ENCODE data around the gene LCN12. TPM values are rescaled to one million over a fixed set of nuclear protein-coding genes. Genes with fewer than 3 reads are reported as not detected.

LCN12 gene
- total RNA-seq, 1 donor from 2014 or later, result 3.6 TPM

- ATAC-seq, result no peak
- peak; percentile 40 for DNase-seq
- intact Hi-C loops (cut with micrococcal nuclease), result no loop called here
Measured at GRCh38 chr9:136980669-136981478, 28.8 kb downstream of the LCN12 start.

DNA sequence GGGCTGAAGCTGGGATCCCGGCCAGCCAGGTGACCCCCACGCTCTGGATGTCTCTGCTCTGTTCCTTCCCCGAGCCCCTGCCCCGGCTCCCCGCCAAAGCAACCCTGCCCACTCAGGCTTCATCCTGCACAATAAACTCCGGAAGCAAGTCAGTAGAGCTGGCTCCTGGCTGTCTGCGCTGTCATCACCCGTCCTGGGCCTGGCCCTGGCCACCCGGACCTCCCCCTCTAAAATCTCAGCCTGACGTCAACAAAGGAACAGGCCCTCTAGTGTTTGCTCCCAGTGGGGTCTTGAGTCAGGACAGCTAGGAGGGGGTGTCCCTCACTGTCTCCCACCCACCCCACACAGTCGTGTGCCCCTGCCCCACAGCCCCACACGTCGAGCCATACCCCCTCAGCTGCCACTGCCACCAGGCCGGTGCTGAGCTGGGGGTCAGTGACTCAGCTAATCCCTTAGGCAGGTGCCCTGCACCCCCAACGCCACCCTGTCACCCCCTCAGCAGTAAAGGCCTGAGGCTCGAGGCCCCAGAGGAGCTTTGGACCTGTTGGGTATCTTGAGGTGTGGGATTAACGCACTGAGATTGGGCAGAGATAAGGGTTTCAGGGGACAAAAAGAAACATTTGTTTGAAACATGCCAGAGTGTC lies 29.6 kb downstream of the LCN12 start:
- intact Hi-C loops (cut with micrococcal nuclease), result no loop called here
- DNase-seq (peak; percentile 77), ATAC-seq (peak; percentile 13)

DNA sequence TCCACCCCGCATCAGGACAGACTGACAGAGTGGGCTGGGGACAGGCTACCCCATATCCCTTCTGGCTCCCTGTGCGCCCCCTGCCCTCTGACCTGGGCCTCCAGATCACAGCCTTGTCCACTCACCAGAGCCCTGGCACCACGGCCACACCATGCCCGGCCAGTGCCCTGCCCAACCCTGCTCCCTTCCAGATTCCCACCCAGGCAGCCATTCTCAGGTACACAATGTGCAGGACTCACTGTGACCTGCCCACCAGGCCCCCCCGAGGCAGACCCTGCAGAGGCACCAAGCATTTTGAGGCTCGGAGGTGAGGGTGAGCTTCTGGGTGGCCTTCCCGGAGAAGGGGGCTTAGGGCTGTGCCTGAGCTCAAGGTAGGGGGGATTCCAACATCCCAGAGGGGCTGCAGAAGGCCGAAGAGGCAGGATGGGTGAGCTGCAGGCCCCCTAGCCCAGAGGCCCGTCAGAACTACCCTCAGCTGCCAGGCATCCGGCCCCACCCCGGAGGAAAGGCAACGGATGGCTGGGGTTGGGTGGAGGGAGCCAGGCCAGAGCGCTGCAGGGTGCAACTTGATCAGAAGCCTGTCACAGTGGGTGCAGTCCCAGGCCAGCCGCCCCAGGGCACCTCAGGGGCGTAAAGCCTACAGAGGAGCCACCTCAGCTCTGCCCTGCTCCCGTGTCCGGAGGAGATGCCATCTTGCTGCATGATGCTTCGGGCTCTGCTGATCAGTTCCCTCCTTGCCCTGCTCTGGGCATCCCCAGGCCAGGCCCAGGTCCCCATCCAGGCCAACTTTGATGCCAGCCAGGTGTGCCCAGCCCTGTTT lies 30.4 kb downstream of the LCN12 start, which contains the start of gene LCNL1:
Gene LCNL1 (plus strand): TSS at position 762 of the 820 bp plus-strand sequence. CDS start 594 bp downstream, outside the sequence.
- peak; percentile 60 for DNase-seq
- intact Hi-C loops (cut with micrococcal nuclease), result no loop called here
- ATAC-seq, result peak; percentile 1

GRCh38 chr9:136983167-136983566 lies 31.1 kb downstream of the LCN12 start:
- intact Hi-C loops (cut with micrococcal nuclease), result no loop called here
- no peak for ATAC-seq
- DNase-seq, result peak; percentile 42

GRCh38 chr9:136983656-136984314 lies 31.7 kb downstream of the LCN12 start:
- ATAC-seq (no peak), DNase-seq (peak; percentile 27)
- intact Hi-C loops (cut with micrococcal nuclease), result no loop called here

- intact Hi-C loops (cut with micrococcal nuclease), result no loop called here
- peak; percentile 33 for DNase-seq
- no peak for ATAC-seq
Measured at GRCh38 chr9:136984464-136985026, 32.5 kb downstream of the LCN12 start.

DNA sequence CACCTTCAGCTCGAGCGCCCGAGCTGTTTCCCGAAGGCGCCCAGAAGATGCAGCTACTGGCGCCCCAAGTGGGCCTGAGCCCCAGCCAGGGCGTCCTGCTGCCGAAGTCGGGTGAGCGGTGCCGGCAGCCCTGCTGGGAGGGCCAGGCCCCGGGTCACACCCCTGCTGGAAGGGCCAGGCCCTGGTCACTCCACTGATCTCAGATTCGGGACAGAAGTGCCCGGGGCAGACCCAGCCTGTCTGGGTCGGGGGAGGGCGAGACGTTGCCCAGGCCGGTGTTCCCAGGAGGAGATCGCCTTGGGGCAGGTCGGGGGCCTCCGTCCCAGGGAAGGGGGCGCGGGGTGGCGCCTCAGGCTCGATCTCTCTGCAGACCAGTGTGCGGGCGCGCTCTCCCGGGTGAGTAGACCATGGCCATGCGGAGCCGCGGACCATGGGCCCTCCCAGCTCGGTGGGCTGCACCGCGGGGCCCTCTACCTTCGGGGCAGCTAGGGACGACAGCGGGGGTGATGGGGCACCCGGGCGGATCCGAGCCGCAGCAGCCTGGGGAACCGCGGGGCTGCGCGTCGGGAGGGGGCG lies 33.0 kb downstream of the LCN12 start:
- DNase-seq (peak; percentile 39), ATAC-seq (no peak)
- intact Hi-C loops (cut with micrococcal nuclease), result no loop called here

GRCh38 chr9:136985853-136986252 lies 33.8 kb downstream of the LCN12 start:
- intact Hi-C loops (cut with micrococcal nuclease), result no loop called here
- peak; percentile 37 for DNase-seq
- no peak for ATAC-seq

GRCh38 chr9:136988872-136989271 lies 36.8 kb downstream of the LCN12 start:
- intact Hi-C loops (cut with micrococcal nuclease), result no loop called here
- no peak for DNase-seq
- ATAC-seq, result no peak

DNA sequence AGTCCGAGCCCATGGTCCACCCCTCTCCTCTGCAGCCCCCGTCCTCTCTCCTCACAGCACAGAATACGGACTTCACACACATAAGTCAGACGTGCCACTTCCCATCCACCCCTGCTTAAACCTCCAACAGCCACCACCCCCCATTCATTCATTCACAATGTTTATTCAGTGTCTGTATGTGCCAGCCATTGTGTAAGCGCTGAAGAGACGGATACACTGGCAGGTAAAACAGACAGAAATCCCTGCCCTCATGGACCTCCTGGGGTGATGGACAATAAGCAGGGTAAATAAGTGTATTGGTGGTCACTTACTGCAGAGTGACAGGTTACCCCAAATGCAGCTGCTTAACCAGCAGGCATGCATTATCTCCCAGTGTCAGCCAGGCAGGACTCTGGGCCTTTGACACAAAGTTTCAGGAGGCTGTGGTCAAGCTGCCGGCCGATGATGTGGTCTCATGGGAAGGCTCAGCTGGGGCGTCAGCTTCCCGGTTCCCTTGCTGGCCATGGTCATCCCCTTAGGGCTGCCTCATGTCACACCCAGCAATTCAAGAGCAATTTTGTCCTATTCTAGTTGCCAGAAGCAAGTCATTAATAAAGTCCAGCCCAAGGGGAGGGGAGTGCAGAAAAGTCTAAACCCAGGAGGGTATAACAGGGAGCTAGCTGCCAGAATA lies 38.3 kb downstream of the LCN12 start:
- intact Hi-C loops (cut with micrococcal nuclease), result no loop called here
- ATAC-seq (no peak), DNase-seq (no peak)

GRCh38 chr9:136991993-136992818 lies 40.1 kb downstream of the LCN12 start, which contains the start of gene PAXX:
TSS of gene PAXX (plus strand) at chr9:136992422. CDS start at chr9:136992444, 22 bp downstream.
- ATAC-seq, result peak; percentile 94
- intact Hi-C loops (cut with micrococcal nuclease), result no loop called here
- peak; percentile 96 for DNase-seq

DNA sequence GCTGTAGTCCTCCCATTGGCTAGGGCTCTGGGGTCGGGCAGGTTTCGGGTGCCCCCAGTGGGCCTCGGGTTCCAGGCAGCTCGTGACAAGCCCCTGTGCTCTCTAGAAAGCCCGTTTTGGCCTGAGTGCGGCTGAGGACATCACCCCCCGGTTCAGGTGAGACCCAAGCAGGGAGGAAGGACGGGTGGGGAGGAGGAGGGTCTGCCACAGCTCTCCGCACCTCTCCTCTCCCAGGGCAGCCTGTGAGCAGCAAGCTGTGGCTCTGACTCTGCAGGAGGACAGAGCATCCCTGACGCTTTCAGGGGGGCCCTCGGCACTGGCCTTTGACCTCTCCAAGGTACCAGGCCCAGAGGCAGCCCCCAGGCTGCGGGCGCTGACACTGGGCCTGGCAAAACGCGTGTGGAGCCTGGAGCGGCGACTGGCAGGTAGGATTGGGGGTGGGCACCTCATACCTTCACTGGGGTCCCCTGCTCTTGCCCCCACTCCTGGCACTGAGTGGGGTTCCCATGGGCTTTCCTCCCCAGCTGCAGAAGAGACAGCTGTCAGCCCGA lies 40.8 kb downstream of the LCN12 start:
- ATAC-seq (no peak), DNase-seq (no peak)
- intact Hi-C loops (cut with micrococcal nuclease), result no loop called here

GRCh38 chr9:136994180-136994887 lies 42.3 kb downstream of the LCN12 start:
- ATAC-seq, result no peak
- intact Hi-C loops (cut with micrococcal nuclease), result no loop called here
- no peak for DNase-seq

GRCh38 chr9:136994888-136995230 lies 42.8 kb downstream of the LCN12 start:
- DNase-seq (no peak), ATAC-seq (no peak)
- intact Hi-C loops (cut with micrococcal nuclease), result no loop called here

DNA sequence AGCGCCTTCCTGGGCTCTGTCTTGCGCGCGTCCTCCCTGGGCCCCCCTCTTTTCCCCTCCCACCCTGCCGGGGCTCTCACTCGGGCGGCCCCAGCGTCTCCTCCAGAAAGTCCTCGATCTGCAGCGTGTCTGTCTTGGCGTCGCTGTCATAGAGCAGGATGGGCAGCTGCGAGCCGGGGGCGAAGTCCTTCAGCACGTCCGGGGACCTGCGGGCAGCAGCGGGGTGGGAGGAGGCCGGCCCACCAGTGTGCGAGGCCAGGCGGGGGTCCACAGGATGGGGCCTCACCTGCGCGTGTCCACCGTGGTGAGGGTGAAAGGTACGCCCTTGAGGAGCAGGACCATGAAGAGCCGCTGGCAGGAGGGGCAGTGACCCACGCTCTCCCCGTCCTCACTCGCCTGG lies 43.3 kb downstream of the LCN12 start:
- ATAC-seq, result no peak
- intact Hi-C loops (cut with micrococcal nuclease), result no loop called here
- DNase-seq, result no peak

DNA sequence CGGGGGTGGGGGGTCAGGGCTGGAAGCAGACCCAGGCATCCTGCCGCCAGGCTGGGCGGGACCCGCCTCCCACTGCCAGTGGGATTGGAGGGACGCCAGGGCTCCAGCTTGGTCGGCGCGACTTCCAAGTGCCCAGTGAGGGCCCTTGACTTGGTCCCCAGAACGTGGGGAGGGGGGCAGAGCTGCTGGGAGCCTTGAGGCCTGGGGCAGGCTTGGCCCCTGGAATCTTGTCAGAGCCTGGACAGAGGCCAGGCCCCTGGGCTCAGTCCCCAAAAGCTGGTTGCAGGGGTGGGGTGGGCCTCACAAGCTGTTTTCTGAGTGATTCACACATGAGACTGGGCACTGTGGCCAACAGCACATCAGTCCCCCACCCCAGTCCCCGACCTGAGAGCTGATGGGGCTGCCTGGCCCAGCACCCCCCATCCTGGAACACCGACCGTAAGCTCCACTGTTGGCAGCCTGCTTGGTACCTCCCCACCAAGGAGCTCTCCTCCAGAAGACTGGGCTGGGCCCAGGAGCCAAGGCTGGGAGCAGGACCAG lies 43.8 kb downstream of the LCN12 start:
- intact Hi-C loops (cut with micrococcal nuclease), result no loop called here
- ATAC-seq, result no peak
- DNase-seq, result no peak

Data from left ventricle myocardium superior (tissue), 1 donor.